GM12878 (cell line): ENCODE data around the gene CD96. TPM values are rescaled to one million over a fixed set of nuclear protein-coding genes. Genes with fewer than 3 reads are reported as not detected.

ENCODE experiments used
- ATF2 ChIP-seq: IDR thresholded peaks from 2 replicates; pipeline ENCODE4 v1.6.1; 2012; ENCODE audit warnings: low read length, inconsistent platforms
- ATF3 ChIP-seq: IDR thresholded peaks from 2 replicates; pipeline ENCODE4 v1.6.1; 2011; ENCODE audit warnings: low read depth, mild to moderate bottlenecking, low read length, moderate library complexity, borderline replicate concordance; ENCODE audit errors: extremely low read depth
- BACH1 ChIP-seq: fragments of 450-650 bp; IDR thresholded peaks from 2 replicates; pipeline ENCODE4 v1.6.1; 2017; ENCODE audit warnings: mild to moderate bottlenecking, borderline replicate concordance
- BHLHE40 ChIP-seq, 2 experiments: fragments of 450-650 bp in 1 of 2; IDR thresholded peaks; 2 replicates each; pipeline ENCODE4 v1.6.1; 2011 to 2017; ENCODE audit warnings: low read depth in 2 of 2, borderline replicate concordance in 1 of 2, improper control_type of control experiment in 1 of 2, low read length in 1 of 2, mild to moderate bottlenecking in 1 of 2
- CHD1 ChIP-seq: IDR thresholded peaks from 2 replicates; pipeline ENCODE4 v1.6.1; 2012; ENCODE audit warnings: low read depth, low read length, improper control_type of control experiment
- DPF2 ChIP-seq: fragments of 450-650 bp; IDR thresholded peaks from 2 replicates; pipeline ENCODE4 v1.6.1; 2017; ENCODE audit warnings: mild to moderate bottlenecking
- E2F8 ChIP-seq: fragments of 450-650 bp; IDR thresholded peaks from 2 replicates; pipeline ENCODE4 v1.6.1; 2018; ENCODE audit warnings: mild to moderate bottlenecking, low read depth, moderate library complexity; ENCODE audit not compliant: partially characterized antibody
- EED ChIP-seq: sonication (generic); IDR thresholded peaks from 2 replicates; pipeline ENCODE4 v1.6.1; 2016; ENCODE audit warnings: antibody characterized with exemption, low read depth
- FOXK2 ChIP-seq: fragments of 450-650 bp; IDR thresholded peaks from 2 replicates; pipeline ENCODE4 v1.6.1; 2017; ENCODE audit warnings: mild to moderate bottlenecking, moderate library complexity
- GABPA ChIP-seq: IDR thresholded peaks from 2 replicates; pipeline ENCODE4 v1.6.1; 2014; ENCODE audit warnings: antibody characterized with exemption, low read depth, mild to moderate bottlenecking, inconsistent platforms
- IKZF2 ChIP-seq, 2 experiments: fragments of 450-650 bp; IDR thresholded peaks; 2 replicates each; pipeline ENCODE4 v1.6.1; 2017; ENCODE audit warnings: mild to moderate bottlenecking in 2 of 2, moderate library complexity in 2 of 2
- KLF5 ChIP-seq: fragments of 450-650 bp; IDR thresholded peaks from 2 replicates; pipeline ENCODE4 v1.6.1; 2014; ENCODE audit warnings: mild to moderate bottlenecking; ENCODE audit not compliant: partially characterized antibody
- MLLT1 ChIP-seq: fragments of 450-650 bp; IDR thresholded peaks from 2 replicates; pipeline ENCODE4 v1.6.1; 2016; ENCODE audit warnings: mild to moderate bottlenecking
- MXI1 ChIP-seq: fragments of 150-350 bp; IDR thresholded peaks from 2 replicates; pipeline ENCODE4 v1.6.1; 2011; ENCODE audit warnings: low read depth, mild to moderate bottlenecking, inconsistent platforms, low read length, improper control_type of control experiment
- NFYA ChIP-seq: IDR thresholded peaks from 2 replicates; pipeline ENCODE4 v1.6.1; 2011; ENCODE audit warnings: low read depth, mild to moderate bottlenecking, low read length, improper control_type of control experiment, borderline replicate concordance
- RAD51 ChIP-seq: fragments of 450-650 bp; IDR thresholded peaks from 2 replicates; pipeline ENCODE4 v1.6.1; 2016; ENCODE audit warnings: moderate library complexity, mild to moderate bottlenecking, inconsistent platforms
- SREBF2 ChIP-seq: IDR thresholded peaks from 2 replicates; pipeline ENCODE4 v1.6.1; 2012; ENCODE audit warnings: mild to moderate bottlenecking, low read length
- SRF ChIP-seq, 2 experiments: IDR thresholded peaks; 2 replicates each; pipeline ENCODE4 v1.6.1; 2011; ENCODE audit warnings: low read depth in 2 of 2, low read length in 2 of 2, mild to moderate bottlenecking in 1 of 2, moderate library complexity in 1 of 2
- STAT3 ChIP-seq: IDR thresholded peaks from 2 replicates; pipeline ENCODE4 v1.6.1; 2011; ENCODE audit warnings: low read depth, low read length, improper control_type of control experiment
- ZBED1 ChIP-seq: IDR thresholded peaks from 2 replicates; pipeline ENCODE4 v1.6.1; 2016; ENCODE audit warnings: borderline replicate concordance
- ZBTB11 ChIP-seq: fragments of 450-650 bp; formaldehyde crosslinking; IDR thresholded peaks from 2 replicates; pipeline ENCODE4 v1.5.0; 2022; ENCODE audit warnings: mild to moderate bottlenecking, missing genetic modification characterization
- polyA plus RNA-seq, 11 experiments: library from polyadenylated mRNA; depleted of rRNA in 4 of 11; unstranded in 6 of 11; stranded (reverse) in 5 of 11; fragments of >200 nt; fragmentation: Nextera tagmentation in 4 of 11; fragmentation: Illumina TruSeq in 1 of 11; extraction: Ambion mirVana in 4 of 11; extraction: Trizol in 1 of 11; gene quantifications; 1 replicate in 1 of 11; 2 replicates in 10 of 11; pipeline versions ENCODE4 v1.2.1 to v1.2.3, GENCODE V29; 2011 to 2016; ENCODE audit warnings: inconsistent platforms in 2 of 11, missing spikeins in 2 of 11, low read depth in 1 of 11
- total RNA-seq, 4 experiments: library from RNA; depleted of rRNA in 3 of 4; stranded (reverse); fragments of >200 nt in 3 of 4; fragmentation: Illumina TruSeq in 1 of 4; extraction: Trizol in 1 of 4; gene quantifications; 2 replicates each; pipeline versions ENCODE4 v1.2.1 to v1.2.3, GENCODE V29; 2013 to 2021

The CD96 gene
- total and polyA plus RNA-seq, 10 of the 15 experiments (the other 5 are each of a cell fraction or from before 2014, with no cell fraction given) = 0.13 to 10.1 (median 0.47) TPM

GRCh38 chr3:111667621-111668239 lies 125.7 kb downstream of the CD96 start (continued):
- TF ChIP-seq ATF3 (no peak), SREBF2 (no peak), EED (no peak), GABPA (peak; percentile 59; the same call in 1 of the 2 replicates), FOXK2 (no peak), STAT3 (no peak), E2F8 (no peak), SRF (IDR thresholded peaks at IDR 0.05; ENCODE audit: low read depth in 2 of 2, low read length in 2 of 2) (no peak), NFYA (no peak), ATF2 (peak; percentile 19), DPF2 (no peak), ZBTB11 (CRISPR knock-in tag) (no peak), CHD1 (no peak), MXI1 (peak; percentile 76), MLLT1 (peak; percentile 93), BACH1 (no peak), IKZF2 (IDR thresholded peaks at IDR 0.05) (peak in 1 of 2 experiments; percentile 22; a peak in 1 of 4 replicates), KLF5 (no peak), BHLHE40 (IDR thresholded peaks at IDR 0.05; ENCODE audit: borderline replicate concordance in 1 of 2, low read depth in 2 of 2, low read length in 1 of 2) (no peak), ZBED1 (no peak), RAD51 (peak; percentile 74; the same call in 1 of the 2 replicates)
